Measurements from ENCODE around the gene HMCN2.
A peak's percentile ranks its signal among the peaks of the same experiment; 100 is the strongest.

The HMCN2 gene, protein sequence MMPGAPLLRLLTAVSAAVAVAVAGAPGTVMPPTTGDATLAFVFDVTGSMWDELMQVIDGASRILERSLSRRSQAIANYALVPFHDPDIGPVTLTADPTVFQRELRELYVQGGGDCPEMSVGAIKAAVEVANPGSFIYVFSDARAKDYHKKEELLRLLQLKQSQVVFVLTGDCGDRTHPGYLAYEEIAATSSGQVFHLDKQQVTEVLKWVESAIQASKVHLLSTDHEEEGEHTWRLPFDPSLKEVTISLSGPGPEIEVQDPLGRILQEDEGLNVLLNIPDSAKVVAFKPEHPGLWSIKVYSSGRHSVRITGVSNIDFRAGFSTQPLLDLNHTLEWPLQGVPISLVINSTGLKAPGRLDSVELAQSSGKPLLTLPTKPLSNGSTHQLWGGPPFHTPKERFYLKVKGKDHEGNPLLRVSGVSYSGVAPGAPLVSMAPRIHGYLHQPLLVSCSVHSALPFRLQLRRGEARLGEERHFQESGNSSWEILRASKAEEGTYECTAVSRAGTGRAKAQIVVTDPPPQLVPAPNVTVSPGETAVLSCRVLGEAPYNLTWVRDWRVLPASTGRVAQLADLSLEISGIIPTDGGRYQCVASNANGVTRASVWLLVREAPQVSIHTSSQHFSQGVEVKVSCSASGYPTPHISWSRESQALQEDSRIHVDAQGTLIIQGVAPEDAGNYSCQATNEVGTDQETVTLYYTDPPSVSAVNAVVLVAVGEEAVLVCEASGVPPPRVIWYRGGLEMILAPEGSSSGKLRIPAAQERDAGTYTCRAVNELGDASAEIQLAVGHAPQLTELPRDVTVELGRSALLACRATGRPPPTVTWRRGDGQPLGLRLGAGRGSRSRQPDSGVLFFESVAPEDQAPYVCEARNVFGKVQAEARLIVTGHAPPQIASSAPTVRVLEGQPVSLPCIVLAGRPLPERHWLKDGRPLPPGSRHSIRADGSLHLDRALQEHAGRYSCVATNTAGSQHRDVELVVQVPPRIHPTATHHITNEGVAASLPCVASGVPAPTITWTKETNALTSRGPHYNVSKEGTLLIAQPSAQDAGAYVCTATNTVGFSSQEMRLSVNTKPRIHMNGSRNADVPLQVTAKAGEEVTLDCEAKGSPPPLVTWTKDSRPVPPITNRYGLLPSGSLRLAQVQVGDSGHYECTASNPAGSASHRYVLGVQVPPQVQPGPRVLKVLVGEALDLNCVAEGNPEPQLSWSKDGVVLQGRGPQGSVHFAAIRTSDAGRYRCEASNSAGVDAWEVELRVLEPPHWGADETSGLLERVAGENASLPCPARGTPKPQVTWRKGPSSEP (N-terminal part only)

DNA sequence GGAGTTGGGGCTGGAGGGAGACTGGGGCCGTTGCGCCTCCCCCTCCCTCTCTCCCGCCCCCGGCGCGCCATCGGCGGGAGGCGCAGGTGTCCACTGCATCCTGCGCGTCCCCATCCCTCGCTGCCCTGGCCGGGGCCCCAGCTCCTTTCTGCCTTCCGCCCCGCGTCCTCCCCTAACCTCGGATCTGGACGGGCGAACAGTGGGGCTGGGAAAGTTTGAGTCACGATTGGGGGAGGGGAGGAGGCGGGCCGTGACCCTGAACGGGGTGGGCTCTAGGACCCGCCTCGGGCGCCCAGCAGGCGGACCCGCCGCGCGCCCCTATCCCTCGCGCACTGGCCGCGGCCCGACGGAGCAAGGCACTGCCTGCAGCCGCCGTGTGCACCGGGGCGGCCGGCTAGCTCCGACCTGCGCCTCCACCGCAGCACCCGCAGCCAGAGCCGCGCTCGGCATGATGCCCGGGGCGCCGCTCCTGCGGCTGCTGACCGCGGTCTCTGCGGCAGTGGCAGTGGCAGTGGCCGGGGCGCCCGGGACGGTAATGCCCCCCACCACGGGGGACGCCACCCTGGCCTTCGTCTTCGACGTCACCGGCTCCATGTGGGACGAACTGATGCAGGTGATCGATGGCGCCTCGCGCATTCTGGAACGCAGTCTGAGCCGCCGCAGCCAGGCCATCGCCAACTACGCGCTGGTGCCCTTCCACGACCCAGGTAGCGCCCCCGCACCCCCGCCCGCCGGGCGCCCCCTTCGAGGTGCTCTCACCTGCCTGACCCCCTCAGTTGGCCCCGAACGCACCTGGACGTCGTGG, at the start of gene HMCN2:
Gene HMCN2 (plus strand): TSS at position 330 of the 805 bp plus-strand sequence. CDS start 119 bp downstream, at position 449.
- no peak for DNase-seq (ENCODE audit: low read depth)

DNA sequence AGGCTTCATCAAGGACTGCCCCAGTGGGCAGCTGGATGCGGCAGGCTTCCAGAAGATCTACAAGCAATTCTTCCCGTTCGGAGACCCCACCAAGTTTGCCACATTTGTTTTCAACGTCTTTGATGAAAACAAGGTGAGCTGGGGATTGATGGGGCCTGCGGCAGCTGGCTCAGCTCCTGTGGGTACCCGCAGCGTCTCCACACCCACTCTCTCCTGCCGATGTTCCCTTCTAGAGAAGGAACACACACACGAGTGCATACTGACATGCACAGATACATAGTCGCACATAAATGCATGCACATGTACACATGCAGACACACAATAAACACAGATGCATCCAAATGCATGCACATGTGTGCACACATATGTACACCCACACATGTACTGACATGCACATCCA, 47.7 kb upstream of the HMCN2 start:
- DNase-seq (ENCODE audit: low read depth) = no peak

DNA sequence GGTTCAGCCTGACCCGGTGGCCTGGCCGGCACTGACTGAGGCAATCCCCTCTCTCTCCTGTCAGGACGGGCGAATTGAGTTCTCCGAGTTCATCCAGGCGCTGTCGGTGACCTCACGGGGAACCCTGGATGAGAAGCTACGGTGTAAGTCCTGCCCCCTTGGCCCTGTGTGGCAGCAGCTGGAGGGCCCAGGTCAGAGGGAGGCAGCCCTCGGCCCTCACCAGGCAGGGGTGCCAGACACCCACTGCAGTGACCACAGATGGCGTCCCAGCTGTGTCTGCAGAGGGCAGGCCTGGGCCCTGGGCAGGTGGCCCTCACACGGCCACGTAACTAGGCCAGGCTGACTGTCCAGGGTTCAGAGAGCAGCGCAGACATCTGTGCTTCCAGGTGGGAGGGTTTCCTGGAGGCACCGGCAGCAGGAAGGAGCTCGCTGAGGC, 45.9 kb upstream of the HMCN2 start:
- DNase-seq (ENCODE audit: low read depth) = no peak

GRCh38 chr9:130220352-130220751, 45.2 kb upstream of the HMCN2 start:
- no peak for DNase-seq (ENCODE audit: low read depth)

GRCh38 chr9:130222833-130223232, 42.7 kb upstream of the HMCN2 start:
- DNase-seq (ENCODE audit: low read depth) = no peak

GRCh38 chr9:130225071-130225470, 40.5 kb upstream of the HMCN2 start:
- no peak for DNase-seq (ENCODE audit: low read depth)

DNA sequence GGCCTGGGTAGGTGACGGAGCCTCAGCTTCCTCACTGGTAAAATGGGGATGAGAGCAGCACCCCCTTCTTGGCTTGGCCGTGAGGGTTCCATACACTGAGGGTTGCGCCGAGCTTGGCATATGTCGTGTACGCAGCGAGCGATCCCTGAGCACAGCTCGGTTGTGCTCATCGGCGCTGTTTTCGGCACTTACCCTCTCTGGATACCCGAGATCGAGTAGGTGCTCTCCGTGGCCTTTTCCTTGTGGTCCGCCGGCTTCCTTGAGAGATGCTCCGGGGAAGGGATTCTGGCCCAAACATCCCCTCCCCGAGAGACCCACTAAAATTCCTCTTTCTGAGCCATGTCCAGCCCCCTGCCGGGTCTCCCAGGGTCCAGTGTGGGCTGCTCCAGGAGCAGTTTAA, 40.0 kb upstream of the HMCN2 start:
- DNase-seq (ENCODE audit: low read depth) = no peak

GRCh38 chr9:130226112-130226511, 39.4 kb upstream of the HMCN2 start:
- no peak for DNase-seq (ENCODE audit: low read depth)

DNA sequence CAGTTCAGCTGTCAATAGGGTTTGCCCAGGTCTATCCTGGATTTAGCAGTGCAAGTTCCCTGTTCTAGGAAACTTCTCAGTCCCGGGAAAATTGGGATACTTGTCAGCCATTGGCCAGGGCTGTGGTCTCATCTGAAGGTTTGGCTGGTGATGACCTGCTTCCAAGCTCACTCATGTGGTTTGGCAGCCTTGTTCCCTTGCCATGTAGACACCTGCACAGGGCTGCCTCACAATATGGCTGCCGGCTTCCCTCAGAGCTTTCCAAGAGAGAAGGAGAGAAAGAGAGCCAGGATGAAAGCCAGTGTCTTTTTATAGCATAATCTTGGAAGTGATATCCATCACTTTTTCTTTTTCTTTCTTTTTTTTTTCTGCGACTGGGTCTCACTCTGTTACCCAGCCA, 37.7 kb upstream of the HMCN2 start:
- DNase-seq (ENCODE audit: low read depth) = no peak

DNA sequence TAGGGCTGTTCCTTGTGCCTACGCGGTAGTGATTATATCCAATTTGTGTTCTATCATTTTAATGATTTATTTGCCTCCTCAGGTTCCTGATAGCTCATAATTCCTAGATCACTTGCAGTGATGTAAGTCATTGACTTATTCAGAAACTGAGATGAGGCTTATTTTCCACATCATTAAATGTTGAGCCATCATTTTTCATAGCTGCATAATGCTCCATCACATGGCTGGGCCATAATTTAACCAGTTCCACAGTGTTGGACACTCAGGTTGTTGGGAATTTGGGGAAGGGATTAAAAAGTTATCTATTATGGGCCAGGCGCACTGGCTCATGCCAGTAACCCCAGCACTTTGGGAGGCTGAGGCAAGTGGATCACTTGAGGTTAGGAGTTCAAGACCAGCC, 35.8 kb upstream of the HMCN2 start:
- DNase-seq (ENCODE audit: low read depth) = no peak

- DNase-seq (ENCODE audit: low read depth) = no peak
These were observed 34.9 kb upstream of the HMCN2 start for GRCh38 chr9:130230631-130231030.

DNA sequence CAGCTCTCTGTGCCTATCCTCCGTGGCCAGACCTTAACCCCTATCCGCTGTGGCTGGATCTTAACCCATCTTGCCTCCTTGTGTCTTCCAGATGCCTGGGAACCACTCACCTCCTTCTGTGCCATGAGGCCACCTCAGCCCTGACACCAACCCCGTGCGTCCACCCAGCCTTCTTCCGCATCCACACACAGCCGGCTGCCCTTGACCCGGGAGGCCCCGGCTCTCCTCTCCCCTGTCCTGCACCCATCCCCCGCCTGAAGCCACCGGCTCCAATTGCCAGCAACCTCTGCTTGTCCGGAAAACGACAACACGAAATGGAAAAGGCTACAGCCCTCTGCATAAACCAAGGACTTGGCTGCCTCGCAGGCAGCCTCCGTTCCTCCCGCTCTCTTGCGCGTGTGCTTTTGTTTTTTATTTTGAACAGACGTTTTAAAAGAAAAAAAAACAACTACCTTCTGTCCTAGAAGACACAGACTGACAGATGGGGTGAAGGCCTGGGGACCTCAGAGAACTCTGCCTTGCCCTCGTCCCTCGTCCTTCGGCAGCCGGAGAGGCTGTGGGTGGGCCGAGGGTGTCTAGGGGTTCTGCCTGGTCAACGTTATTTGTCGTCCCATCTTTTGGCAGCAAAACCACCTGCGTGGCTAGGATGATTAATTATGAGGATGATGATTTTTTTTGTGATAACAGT, 32.5 kb upstream of the HMCN2 start:
- DNase-seq (ENCODE audit: low read depth) = no peak

GRCh38 chr9:130233587-130233945, 32.0 kb upstream of the HMCN2 start:
- no peak for DNase-seq (ENCODE audit: low read depth)

DNA sequence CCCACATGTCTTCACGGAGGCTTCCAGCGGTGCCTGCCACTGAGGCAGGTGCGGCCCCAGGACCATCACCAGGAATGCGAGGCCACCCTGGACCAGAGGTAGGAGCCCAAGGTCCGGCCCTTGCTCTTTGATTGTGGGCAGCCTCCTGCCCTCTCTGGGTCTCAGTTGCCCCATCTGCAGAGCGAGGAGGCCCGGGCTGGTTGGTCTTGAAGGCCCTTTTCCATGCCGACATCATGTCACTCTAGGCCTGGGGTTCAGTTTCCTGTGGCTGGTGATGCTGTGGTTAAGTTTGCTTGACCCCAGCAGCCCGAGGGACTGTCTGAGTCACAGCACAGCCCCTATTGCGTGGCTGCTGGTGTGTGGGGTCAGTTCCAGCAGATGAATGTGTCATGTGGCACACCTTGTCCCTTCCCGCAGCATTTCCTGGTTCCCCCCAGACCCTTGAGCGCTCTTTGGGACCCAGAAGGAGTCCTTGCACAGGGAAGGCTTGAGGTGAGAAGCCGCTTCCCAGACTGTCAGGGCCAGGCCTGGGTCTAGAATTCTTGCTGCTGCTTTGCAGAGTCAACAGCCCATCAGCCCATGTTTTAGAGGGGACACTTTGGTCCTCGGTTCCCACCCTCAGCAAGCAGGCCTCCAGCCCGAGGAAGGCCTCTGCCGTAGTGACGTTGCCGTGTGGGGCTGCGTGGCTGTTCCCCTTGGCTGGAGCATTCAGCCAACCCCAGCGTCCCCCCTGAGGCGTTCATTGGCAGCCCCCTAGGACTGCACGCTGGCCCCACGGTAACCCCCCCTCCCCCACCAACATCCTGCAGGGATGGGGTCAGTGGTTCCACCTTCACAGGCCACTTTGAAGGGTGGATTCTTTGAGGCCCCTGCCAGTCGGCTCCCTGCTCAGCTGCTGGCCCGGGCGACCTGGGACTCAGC, 31.0 kb upstream of the HMCN2 start:
- DNase-seq (ENCODE audit: low read depth) = no peak

DNA sequence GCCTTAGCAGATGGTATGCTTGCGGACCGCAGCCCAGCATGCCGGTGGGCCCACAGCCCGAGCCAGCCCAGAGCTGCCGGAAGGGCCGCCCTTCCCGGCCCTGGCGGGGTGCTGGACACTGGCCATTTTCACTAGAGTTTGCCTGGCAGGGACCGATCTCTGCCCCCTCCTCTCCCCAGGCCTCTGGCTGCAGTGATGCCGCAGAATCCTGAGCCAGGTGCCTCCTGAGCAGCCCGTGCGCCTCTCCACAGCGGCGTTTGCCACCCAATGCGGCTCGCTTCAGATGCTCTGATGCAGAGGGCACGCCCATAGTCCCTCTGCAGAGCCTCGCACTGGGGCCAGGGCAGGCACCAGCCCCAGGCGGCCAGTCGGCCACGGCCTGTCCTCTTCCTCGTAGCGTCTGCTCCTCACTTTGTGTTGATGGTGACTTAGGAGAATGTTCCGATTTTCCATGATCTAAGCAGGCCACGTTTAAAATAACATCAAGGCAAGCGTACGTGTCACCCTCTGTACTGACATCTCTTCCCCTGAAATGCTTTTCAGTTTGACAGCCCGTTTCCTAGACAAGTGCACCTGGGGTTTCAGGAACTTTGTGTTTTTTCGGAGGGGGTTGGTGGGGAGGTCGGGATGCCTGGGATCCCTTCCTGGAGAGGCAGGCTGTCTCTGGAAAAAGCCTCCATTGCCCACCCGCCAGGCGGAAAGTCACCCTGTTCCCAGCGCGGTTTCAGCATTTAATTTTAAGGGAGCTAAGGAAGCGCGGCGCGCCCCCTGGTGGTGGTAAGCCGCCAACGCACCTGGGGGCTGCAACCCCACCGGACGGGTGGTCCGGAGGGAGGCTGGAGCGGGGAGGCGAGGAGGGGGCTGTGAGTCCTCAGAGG, 29.8 kb upstream of the HMCN2 start:
- peak; percentile 54 for DNase-seq (ENCODE audit: low read depth)

DNA sequence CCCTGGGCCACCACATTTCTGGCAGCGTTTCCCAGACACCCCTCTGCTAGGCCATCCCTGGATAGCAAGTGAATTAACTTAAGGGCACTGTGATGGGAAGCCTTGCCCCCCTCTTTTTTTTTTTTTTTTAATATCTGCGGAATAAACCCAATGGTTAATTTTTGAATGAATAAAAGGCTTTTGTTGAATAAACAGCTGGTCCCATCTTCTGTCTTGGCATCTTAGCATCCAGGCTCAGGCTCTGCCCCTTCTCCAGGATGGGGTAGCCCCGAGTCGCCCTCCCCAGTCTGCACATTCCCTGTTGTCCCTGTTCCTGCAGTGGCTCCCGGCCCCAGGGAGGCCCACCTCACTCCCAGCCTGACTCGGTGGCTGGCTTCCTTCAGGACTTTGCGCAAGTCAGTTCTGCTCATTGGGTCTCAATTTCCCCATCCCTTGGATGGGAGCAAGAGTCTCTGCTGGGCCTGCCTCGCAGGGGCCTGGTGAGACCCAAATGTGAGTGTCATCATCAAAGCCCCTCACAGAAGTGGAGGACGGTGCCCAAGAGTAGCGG, 29.0 kb upstream of the HMCN2 start:
- no peak for DNase-seq (ENCODE audit: low read depth)

DNA sequence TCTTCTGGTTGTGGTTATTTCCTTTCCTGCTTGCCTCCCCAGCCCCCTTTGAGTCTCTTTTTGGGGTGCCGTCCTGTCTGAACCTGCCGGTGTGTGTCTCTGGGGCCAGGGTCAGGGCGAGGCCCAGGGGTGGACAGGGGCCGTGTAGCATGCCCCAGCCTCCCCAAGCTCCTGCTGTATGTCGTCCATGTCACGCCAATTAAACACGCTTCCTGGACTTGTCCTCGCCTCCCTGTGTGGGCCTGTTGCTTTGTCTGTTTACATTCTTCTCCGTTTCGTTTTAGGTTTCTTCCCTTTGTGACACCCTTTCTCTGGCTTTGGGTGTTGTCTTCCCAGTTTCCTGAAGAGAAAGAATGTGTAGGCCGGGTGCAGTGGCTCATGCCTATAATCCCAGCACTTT, 28.5 kb upstream of the HMCN2 start:
- DNase-seq (ENCODE audit: low read depth) = no peak

DNA sequence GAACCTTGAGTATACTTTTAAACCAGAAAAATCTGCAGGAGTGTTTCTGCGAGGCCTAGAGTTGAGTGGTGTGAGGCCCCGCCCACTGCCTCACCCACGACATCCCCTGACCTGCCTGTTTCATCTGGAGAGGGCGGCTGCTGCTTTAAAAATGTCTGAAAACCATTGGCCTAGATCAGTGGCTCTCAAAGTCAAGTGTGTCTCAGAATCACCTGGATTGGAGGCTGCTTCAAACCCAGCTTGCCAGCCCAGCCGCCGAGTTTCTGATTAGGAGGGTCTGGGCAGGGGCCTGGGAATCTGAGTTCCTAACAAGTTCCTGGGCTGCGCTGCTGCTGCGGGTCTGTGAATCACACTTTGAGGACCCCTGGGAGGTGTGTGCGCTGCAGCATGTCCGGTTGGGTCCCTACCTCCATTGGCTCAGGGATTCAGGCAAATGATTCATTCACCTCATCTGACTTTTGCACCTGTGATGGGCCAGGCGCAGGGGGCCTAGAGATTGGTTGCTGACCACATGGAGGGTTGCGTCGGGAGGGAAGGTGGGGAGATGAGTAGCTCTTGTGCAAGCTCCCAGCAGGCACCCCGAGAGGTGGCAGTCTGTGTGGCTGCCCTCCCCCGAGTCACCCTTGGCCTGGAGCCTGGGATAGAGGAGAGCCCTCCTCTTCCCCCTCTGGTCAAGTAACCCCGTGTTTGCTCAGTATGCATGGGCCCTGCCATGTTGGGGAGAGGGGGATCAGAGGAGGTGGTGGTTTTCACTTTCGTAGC, 27.6 kb upstream of the HMCN2 start:
- DNase-seq (ENCODE audit: low read depth) = no peak
